CD14-positive monocyte (primary cell): ENCODE data around the gene ST7. TPM values are rescaled to one million over a fixed set of nuclear protein-coding genes. Genes with fewer than 3 reads are reported as not detected.

ENCODE experiments used
- DNase-seq, 3 donors: peaks; one replicate each; pipeline ENCODE4 v3.0.0-alpha.2; 2011 to 2022
- H2AFZ ChIP-seq: 2 replicates; pipeline ENCODE4 v1.6.0; 2012; ENCODE audit warnings: mild to moderate bottlenecking, low read depth, low read length, inconsistent platforms; ENCODE audit not compliant: insufficient read depth, poor library complexity, severe bottlenecking
- H3K27ac ChIP-seq, 2 donors: 1 replicate in 1 of 2; 2 replicates in 1 of 2; pipeline ENCODE4 v1.5.1; 2012 to 2013; ENCODE audit warnings: low read length in 2 of 2, control low read depth in 1 of 2, inconsistent platforms in 1 of 2, low read depth in 1 of 2, mild to moderate bottlenecking in 1 of 2
- H3K27me3 ChIP-seq, 2 donors: one replicate each; pipeline versions ENCODE4 v1.6.0 to v1.6.1; 2011 to 2013; ENCODE audit warnings: low read length in 2 of 2; ENCODE audit not compliant: control insufficient read depth in 2 of 2, insufficient read depth in 2 of 2
- H3K36me3 ChIP-seq, 2 donors: replicated peaks in 1 of 2; 1 replicate in 1 of 2; 2 replicates in 1 of 2; pipeline versions ENCODE4 v1.5.1 to v1.6.1; 2012 to 2013; ENCODE audit warnings: low read length in 2 of 2, control low read depth in 1 of 2, inconsistent platforms in 1 of 2, mild to moderate bottlenecking in 1 of 2; ENCODE audit not compliant: insufficient read depth in 2 of 2, control insufficient read depth in 1 of 2
- H3K4me1 ChIP-seq, 2 donors: 1 replicate in 1 of 2; 2 replicates in 1 of 2; pipeline versions ENCODE4 v1.5.1 to v1.6.1; 2012 to 2013; ENCODE audit warnings: low read length in 2 of 2, control low read depth in 1 of 2, inconsistent platforms in 1 of 2, mild to moderate bottlenecking in 1 of 2, moderate library complexity in 1 of 2; ENCODE audit not compliant: insufficient read depth in 2 of 2, control insufficient read depth in 1 of 2
- H3K4me2 ChIP-seq: replicated peaks from 2 replicates; pipeline ENCODE3; 2012; ENCODE audit warnings: low read length, moderate library complexity, mild to moderate bottlenecking; ENCODE audit not compliant: poor library complexity, severe bottlenecking; ENCODE audit errors: extremely low read depth
- H3K4me3 ChIP-seq, 3 experiments: fragments of 200-600 bp in 1 of 3; sonication (generic) in 1 of 3; replicated peaks in 1 of 3; 1 replicate in 2 of 3; 2 replicates in 1 of 3; pipeline ENCODE4 v1.5.1; 2011 to 2013; ENCODE audit warnings: low read length in 3 of 3, mild to moderate bottlenecking in 3 of 3, control low read depth in 2 of 3, low read depth in 2 of 3, inconsistent platforms in 1 of 3, moderate library complexity in 1 of 3
- H3K79me2 ChIP-seq: 2 replicates; pipeline ENCODE4 v1.6.0; 2012; ENCODE audit warnings: mild to moderate bottlenecking, control low read depth, inconsistent platforms, low read length, moderate library complexity; ENCODE audit not compliant: insufficient read depth
- H3K9ac ChIP-seq: 2 replicates; pipeline ENCODE4 v1.6.0; 2017; ENCODE audit warnings: low read length, mild to moderate bottlenecking; ENCODE audit not compliant: insufficient read depth, poor library complexity, severe bottlenecking
- H3K9me3 ChIP-seq, 2 donors: replicated peaks in 1 of 2; 1 replicate in 1 of 2; 2 replicates in 1 of 2; pipeline versions ENCODE4 v1.5.1 to v1.6.1; 2012 to 2013; ENCODE audit warnings: low read length in 2 of 2, control low read depth in 1 of 2; ENCODE audit not compliant: control insufficient read depth in 1 of 2, insufficient read depth in 1 of 2
- H4K20me1 ChIP-seq: 2 replicates; pipeline ENCODE4 v1.6.0; 2012; ENCODE audit warnings: mild to moderate bottlenecking, low read length, control low read depth, moderate library complexity; ENCODE audit not compliant: insufficient read depth
- H3K27ac Mint-ChIP-seq, 7 donors: one replicate each; pipeline ENCODE4 v1.8.0; 2020; ENCODE audit warnings: mild to moderate bottlenecking in 7 of 7, mixed read lengths in 7 of 7, moderate library complexity in 6 of 7, inconsistent platforms in 2 of 7
- H3K27me3 Mint-ChIP-seq, 3 donors: one replicate each; pipeline ENCODE4 v1.8.0; 2021 to 2022; ENCODE audit warnings: low read depth in 3 of 3, mild to moderate bottlenecking in 3 of 3, mixed read lengths in 3 of 3, moderate library complexity in 3 of 3, inconsistent platforms in 1 of 3
- H3K36me3 Mint-ChIP-seq, 2 donors: one replicate each; pipeline ENCODE4 v1.8.0; 2020; ENCODE audit warnings: mixed read lengths in 2 of 2, inconsistent platforms in 1 of 2, mild to moderate bottlenecking in 1 of 2
- H3K4me1 Mint-ChIP-seq: one replicate; pipeline ENCODE4 v1.8.0; 2020; ENCODE audit warnings: mild to moderate bottlenecking, mixed read lengths
- H3K4me3 Mint-ChIP-seq, 2 donors: one replicate each; pipeline ENCODE4 v1.8.0; 2020; ENCODE audit warnings: mild to moderate bottlenecking in 2 of 2, mixed read lengths in 2 of 2, moderate library complexity in 1 of 2
- H3K9me3 Mint-ChIP-seq, 7 donors: one replicate each; pipeline ENCODE4 v1.8.0; 2020 to 2022; ENCODE audit warnings: mixed read lengths in 7 of 7, mild to moderate bottlenecking in 6 of 7, moderate library complexity in 6 of 7, inconsistent platforms in 2 of 7
- CTCF ChIP-seq: fragments of 200-600 bp; IDR thresholded peaks from one replicate; pipeline ENCODE4 v1.8.0; 2022; ENCODE audit warnings: antibody characterized with exemption, mild to moderate bottlenecking
- WGBS: methylation state at CpG from one replicate; pipeline ENCODE4 v1.1.5; 2013; ENCODE audit warnings: missing lambda C conversion rate; ENCODE audit not compliant: insufficient coverage; 5-methylcytosine and 5-hydroxymethylcytosine counted together
- intact Hi-C, 2 donors: fragments of 100-400 bp; cut with micrococcal nuclease; formaldehyde crosslinking; loops; one replicate each; pipeline versions ENCODE4 v1.15.0 to v1.15.1; 2023
- polyA plus RNA-seq, 3 donors: library from polyadenylated mRNA; depleted of rRNA in 1 of 3; unstranded in 2 of 3; stranded (reverse) in 1 of 3; fragments of 300-500 nt in 2 of 3; fragments of >200 nt in 1 of 3; fragmentation: Illumina TruSeq in 2 of 3; gene quantifications; 1 replicate in 2 of 3; 2 replicates in 1 of 3; pipeline ENCODE4 v1.2.3, GENCODE V29; 2012 to 2021

Gene ST7
- polyA plus RNA-seq, 3 donors: 3.6 to 5.5 (median 4.1) TPM

GRCh38 chr7:116977172-116977571 lies 23.9 kb downstream of the ST7 start:
- intact Hi-C loops: no loop called here
- Mint-ChIP-seq H3K4me3 (no peak overlapping the region), H3K9me3 (peaks cover 0 to 3% (median 0%) of the 10 kb centered on the region in 7 donors), H3K27ac (no peak overlapping the region), H3K36me3 (peaks cover 0 to 2% of the 10 kb centered on the region in 2 donors), H3K27me3 (peaks cover 0 to 2% (median 0%) of the 10 kb centered on the region in 3 donors), H3K4me1 (peaks cover 15% of the 10 kb centered on the region)
- Histone ChIP-seq H4K20me1 (no peaks in the 10 kb centered on the region), H2AFZ (no peak overlapping the region), H3K27ac (no peak overlapping the region), H3K79me2 (peaks cover 8% of the 10 kb centered on the region), H3K9me3 (no peaks in the 10 kb centered on the region), H3K27me3 (no peaks in the 10 kb centered on the region), H3K4me2 (no peak overlapping the region), H3K4me1 (peaks cover 3 to 9% of the 10 kb centered on the region in 2 donors), H3K9ac (no peak overlapping the region), H3K36me3 (no peaks in the 10 kb centered on the region), H3K4me3 (no peak overlapping the region)
- no peak for DNase-seq
- TF ChIP-seq CTCF: no peak
- WGBS: no CpG with 5 or more reads among the region's 1 CpG

- Mint-ChIP-seq H3K27ac (peak overlapping the region in 2 of 7 donors; percentile 58 to 79), H3K27me3 (peaks cover 0 to 2% (median 0%) of the 10 kb centered on the region in 3 donors), H3K4me1 (peaks cover 19% of the 10 kb centered on the region), H3K36me3 (peaks cover 0 to 2% of the 10 kb centered on the region in 2 donors), H3K4me3 (no peak overlapping the region), H3K9me3 (peaks cover 0 to 3% (median 0%) of the 10 kb centered on the region in 7 donors)
- Histone ChIP-seq H3K79me2 (peaks cover 8% of the 10 kb centered on the region), H3K9ac (no peak overlapping the region), H4K20me1 (no peaks in the 10 kb centered on the region), H3K4me2 (no peak overlapping the region), H2AFZ (no peak overlapping the region), H3K9me3 (no peaks in the 10 kb centered on the region), H3K36me3 (no peaks in the 10 kb centered on the region), H3K4me3 (no peak overlapping the region), H3K27ac (no peak overlapping the region), H3K27me3 (no peaks in the 10 kb centered on the region), H3K4me1 (peaks cover 4 to 12% of the 10 kb centered on the region in 2 donors)
- DNase-seq: no peak
- intact Hi-C loops: no loop called here
- WGBS: no CpG with 5 or more reads among the region's 1 CpG
- no peak for TF ChIP-seq CTCF
These were observed 24.7 kb downstream of the ST7 start for GRCh38 chr7:116978006-116978405.
